Measurements from ENCODE around the gene COTL1.

COTL1 gene

DNA sequence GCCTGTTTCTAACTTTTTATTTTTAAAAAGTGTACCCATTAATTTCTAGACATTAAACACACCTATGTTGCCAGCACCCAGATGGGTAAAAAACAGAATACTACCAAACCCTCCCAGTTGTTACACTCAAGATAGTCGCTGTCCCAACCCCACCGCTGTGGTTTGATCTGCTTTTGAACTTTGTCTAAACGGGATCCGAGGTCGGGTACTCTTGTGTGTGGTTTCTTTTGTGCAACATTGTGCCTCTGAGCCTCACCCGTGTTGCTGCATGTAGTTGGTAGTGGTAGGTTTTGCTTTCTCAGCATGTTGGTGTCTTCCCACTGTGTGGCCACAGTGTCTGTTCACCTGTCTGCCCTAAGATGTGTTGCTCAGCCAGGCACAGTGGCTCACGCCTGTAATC is 34.7 kb upstream of the COTL1 start:
- TF ChIP-seq POLR2A (IDR thresholded peaks at IDR 0.05; ENCODE audit: low read length) (no peak), GATA1 (IDR thresholded peaks at IDR 0.05; ENCODE audit: low read depth, low read length) (no peak)
- DNase-seq: no peak

DNA sequence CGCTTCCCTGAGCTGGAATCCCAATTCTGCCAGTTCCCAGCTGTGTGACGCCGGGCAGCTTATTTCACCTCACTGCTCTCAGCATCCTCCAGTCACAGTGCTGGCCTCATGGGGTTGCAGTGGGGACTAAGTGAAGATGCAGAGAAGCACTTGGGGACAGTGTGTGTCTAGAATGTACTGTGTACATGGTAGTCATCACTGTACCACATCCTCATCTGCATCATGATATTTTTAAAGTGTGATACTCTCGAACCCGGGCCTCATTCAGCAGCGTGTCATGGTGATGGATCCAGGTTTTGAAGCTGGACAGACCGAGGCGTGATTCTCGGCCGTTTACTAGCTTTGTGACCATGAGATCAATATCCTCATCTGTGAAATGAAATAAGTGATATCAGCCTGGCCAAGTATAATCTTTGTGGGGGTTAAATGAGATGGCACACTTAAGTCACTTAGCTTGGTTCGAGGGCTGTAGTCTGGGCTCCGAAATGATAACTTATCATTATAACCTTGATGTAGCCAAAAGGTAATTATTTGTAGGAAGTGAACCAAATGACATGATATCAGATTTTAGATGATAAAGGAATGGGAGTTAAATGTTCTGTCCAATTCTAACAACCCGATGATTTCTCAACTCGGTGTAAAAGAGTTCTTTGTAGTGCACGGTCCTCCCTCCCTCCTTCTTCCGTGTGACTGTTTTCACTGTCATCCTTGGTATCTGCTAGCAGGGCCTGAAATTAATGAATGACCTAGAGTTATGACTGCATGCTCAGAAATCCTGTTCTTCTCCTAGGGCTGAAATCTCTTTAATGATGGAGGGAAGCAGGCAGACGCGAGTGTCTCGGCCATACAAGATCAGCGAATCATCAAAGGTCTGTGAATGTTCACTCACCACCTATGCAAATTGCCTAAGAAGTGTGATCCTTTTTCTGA is 32.4 kb upstream of the COTL1 start:
- TF ChIP-seq GATA1 (IDR thresholded peaks at IDR 0.05; ENCODE audit: low read depth, low read length) (no peak), POLR2A (IDR thresholded peaks at IDR 0.05; ENCODE audit: low read length) (no peak)
- DNase-seq: no peak

- TF ChIP-seq POLR2A (IDR thresholded peaks at IDR 0.05; ENCODE audit: low read length) (no peak), GATA1 (IDR thresholded peaks at IDR 0.05; ENCODE audit: low read depth, low read length) (no peak)
- no peak for DNase-seq
These were observed 31.6 kb upstream of the COTL1 start for GRCh38 chr16:84649511-84649861.

- DNase-seq: peak; percentile 36 to 53
These were observed 31.0 kb upstream of the COTL1 start for GRCh38 chr16:84648595-84649510.

GRCh38 chr16:84647828-84648594 is 30.1 kb upstream of the COTL1 start, which contains the start of gene KLHL36:
TSS of gene KLHL36 (plus strand) at chr16:84648511. CDS start at chr16:84650868, 2,357 bp downstream.
- TF ChIP-seq POLR2A (IDR thresholded peaks at IDR 0.05; ENCODE audit: low read length) (no peak), GATA1 (IDR thresholded peaks at IDR 0.05; ENCODE audit: low read depth, low read length) (no peak)
- peak; percentile 63 to 73 for DNase-seq

More at GRCh38 chr16:84648595-84649510, 31.0 kb upstream of the COTL1 start:
- no peak for TF ChIP-seq GATA1 (IDR thresholded peaks at IDR 0.05; ENCODE audit: low read depth, low read length)
- TF ChIP-seq POLR2A (IDR thresholded peaks at IDR 0.05; ENCODE audit: low read length): no peak

GRCh38 chr16:84643674-84644073 is 25.8 kb upstream of the COTL1 start:
- no peak for DNase-seq
- TF ChIP-seq GATA1 (IDR thresholded peaks at IDR 0.05; ENCODE audit: low read depth, low read length) (no peak), POLR2A (IDR thresholded peaks at IDR 0.05; ENCODE audit: low read length) (no peak)

DNA sequence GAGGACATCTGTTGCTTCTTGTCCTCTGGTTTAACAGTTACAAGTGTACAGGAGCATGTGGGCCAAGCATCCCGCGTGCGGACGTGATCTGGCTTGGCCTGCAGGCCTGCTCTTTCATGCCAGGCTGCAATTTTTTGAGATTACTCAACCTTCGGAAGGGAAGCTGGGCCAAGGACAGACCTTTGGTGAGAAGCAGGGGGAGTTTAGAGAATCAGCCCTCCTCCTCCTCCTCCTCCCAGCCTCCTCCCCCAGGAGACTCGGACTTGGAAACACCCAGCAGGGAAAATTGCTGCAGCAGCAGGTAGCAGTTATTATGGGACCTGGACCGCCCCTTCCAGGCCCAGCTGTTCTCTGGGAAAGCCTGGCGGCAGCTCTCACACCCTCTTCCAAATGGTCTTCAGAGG is 25.3 kb upstream of the COTL1 start:
- no peak for TF ChIP-seq POLR2A (IDR thresholded peaks at IDR 0.05; ENCODE audit: low read length)
- TF ChIP-seq GATA1 (IDR thresholded peaks at IDR 0.05; ENCODE audit: low read depth, low read length): no peak
- no peak for DNase-seq

- DNase-seq: no peak
- TF ChIP-seq GATA1 (IDR thresholded peaks at IDR 0.05; ENCODE audit: low read depth, low read length) (no peak), POLR2A (IDR thresholded peaks at IDR 0.05; ENCODE audit: low read length) (no peak)
These were observed 23.9 kb upstream of the COTL1 start for GRCh38 chr16:84641643-84642358.

GRCh38 chr16:84640145-84640544 is 22.3 kb upstream of the COTL1 start:
- no peak for DNase-seq
- TF ChIP-seq POLR2A (IDR thresholded peaks at IDR 0.05; ENCODE audit: low read length): no peak
- TF ChIP-seq GATA1 (IDR thresholded peaks at IDR 0.05; ENCODE audit: low read depth, low read length): no peak

GRCh38 chr16:84638231-84638806 is 20.4 kb upstream of the COTL1 start:
- no peak for DNase-seq
- TF ChIP-seq GATA1 (IDR thresholded peaks at IDR 0.05; ENCODE audit: low read depth, low read length): no peak
- no peak for TF ChIP-seq POLR2A (IDR thresholded peaks at IDR 0.05; ENCODE audit: low read length)

DNA sequence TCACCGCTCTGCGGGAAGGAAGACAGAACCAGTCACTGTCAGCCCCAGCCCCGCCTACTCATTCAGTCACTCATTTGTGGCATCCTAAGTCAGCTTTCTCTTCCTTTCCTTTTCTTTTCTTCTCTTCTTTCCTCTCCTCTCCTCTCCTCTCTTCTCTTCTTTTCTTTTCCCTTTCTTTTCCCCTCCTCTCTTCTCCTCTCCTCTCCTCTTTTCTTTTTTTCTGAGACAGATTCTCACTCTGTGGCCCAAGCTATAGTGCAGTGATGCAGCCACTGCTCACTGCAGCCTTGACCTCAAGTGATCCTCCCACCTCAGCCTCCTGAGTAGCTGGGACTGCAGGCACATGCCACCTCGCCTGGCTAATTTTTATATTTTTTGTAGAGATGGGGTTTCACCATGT is 19.8 kb upstream of the COTL1 start:
- no peak for TF ChIP-seq GATA1 (IDR thresholded peaks at IDR 0.05; ENCODE audit: low read depth, low read length)
- no peak for TF ChIP-seq POLR2A (IDR thresholded peaks at IDR 0.05; ENCODE audit: low read length)
- DNase-seq: no peak

DNA sequence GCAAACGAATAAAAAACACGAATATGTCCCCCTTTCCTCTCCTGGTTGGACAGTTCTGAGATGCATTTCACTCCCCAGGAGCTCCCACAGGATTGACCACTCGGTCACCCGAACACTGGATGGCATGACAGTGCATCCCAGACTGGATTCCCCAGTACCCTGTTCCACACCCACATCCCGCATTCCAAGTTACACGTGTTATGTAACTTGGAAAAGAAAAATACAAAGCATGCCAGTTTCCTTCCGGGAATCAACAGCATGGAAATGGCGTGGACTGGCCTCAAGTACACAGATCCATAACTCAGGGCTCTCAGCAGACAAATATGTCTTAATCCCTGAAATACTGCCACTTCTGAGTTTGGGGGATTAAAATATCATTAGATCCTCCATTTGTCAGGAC is 17.8 kb upstream of the COTL1 start:
- DNase-seq: no peak
- TF ChIP-seq GATA1 (IDR thresholded peaks at IDR 0.05; ENCODE audit: low read depth, low read length): no peak
- no peak for TF ChIP-seq POLR2A (IDR thresholded peaks at IDR 0.05; ENCODE audit: low read length)
